Stimulated activated CD8-positive, alpha-beta memory T cell treated with anti-CD3 and anti-CD28 coated beads, Interleukin-4, amount 100 ng/mL, for 1 hour (primary cell): ENCODE data around the gene ZDHHC1.

ENCODE experiments used
- DNase-seq, 2 donors: peaks; one replicate each; pipeline ENCODE4 v3.0.0-alpha.2; 2020; ENCODE audit warnings: low read depth in 2 of 2, low spot score in 1 of 2

ZDHHC1 gene

DNA sequence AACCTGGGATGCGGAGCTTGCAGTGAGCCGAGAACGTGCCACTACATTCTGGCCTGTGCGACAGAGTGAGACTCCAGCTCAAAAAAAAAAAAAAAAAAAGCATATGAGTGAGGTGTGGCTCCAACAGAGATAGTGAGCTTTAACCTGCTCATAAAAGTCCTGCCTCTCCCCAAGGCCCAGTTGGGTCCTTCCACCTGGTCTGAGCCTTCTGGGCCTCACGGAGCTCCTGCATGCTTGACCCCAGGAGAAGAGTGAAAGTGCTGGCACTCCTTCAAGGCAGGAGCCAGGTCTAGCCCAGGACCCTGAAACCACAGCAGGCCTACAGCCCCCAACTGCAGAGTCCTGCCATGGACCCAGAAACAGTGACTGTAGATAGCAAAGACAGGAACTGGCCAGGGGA lies 32.3 kb upstream of the ZDHHC1 start:
- DNase-seq, result no peak

DNA sequence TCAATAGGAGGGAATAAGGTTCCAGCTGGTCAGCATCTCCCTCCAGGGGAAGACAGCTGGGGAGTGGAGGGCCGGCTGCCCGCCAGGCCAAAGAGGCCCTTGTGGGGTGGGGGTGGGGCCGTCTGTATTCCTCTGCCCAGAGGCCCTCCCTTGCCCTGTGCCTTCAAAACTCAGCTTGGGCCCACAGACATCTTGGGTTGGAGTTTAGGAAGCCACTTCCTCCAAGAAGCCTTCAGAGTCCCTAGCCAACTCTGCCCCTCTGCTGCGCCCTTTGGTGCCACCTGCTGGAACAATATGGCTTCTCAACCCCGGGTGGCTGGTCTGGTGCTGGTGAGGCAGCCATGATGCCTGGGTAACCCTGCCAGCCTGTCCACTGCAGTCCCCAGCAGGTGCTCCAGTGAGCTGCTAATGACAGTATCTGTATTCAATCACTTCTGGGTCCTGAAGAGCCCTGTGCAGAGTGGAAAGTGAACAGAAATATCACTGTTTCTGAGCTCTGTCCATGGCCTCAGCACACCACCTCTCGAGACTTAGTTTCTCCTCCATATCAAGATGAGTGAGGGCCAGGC lies 31.3 kb upstream of the ZDHHC1 start:
- DNase-seq, result no peak

DNA sequence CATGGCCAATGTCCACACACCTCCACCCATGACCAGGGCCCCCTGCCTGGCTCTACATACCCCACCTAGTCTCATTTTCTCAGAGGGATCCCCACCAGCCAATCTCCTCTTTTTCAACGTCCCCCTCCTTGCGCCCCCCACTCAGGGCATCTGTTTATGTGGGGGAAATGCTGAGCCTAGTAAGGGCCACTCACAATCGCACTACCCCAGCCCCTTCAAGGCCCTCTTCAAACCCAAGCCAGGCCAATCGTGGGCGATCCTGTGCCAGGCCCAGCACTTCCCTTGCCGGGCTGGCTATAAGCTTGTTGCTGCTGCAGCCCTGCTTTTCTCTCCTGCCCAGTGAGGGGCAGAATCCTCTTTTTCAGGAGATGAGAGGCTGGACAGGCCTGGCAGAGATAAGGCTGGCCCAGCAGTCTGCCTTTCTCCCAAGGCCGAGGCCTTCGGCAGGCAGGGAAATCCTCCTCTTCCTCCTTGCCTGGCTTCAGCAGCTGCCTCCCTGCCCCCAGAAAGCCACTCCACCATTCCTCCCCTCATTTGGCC lies 30.8 kb upstream of the ZDHHC1 start:
- DNase-seq, result no peak

DNA sequence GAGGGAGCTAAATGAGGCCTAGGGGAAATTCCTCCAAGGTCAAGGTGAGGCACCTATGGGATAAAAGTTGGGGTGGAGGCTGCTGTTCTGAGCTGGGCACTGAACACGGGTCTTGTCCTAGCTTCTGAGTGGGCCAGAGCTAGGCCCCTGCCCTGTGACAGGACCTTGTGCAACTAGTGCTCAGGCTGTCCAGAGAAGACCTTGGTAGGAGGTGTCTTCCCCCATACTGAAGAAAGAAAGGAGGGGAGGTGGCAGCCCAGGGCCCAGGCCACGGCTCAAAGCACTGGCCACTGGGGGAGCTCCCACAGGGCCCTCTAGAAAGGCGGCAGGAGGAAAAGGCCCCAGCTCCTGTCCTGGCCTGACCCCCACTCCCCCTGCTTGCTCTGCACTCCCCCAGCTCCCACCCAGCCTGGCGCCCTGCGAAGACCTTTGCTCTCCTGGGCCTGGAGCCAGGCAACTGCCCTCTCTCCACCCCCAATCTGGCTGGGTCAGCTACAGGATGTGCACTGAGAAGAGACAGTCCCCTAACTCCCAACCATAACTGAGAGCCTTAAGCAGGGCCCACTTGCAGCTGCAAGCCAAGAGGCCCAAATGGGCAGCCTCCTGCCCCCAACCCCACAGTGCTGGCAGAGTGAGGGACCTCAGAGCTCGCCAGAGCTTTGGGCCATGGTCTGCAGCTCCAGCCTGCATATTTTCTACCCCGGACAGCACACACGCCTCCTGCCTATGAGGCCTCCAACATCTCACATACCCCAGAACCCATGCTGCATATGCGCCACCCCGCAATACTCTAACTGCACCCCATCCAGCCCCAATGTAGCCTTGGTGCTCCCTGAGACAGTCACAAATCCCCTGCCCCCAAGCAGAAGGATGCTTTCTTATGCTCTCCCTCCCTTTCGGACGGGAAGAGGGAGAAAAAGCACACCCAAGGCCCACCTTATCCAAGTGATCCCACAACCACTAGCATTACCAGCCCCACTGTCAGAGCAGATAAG lies 29.9 kb upstream of the ZDHHC1 start:
- DNase-seq, result no peak

DNA sequence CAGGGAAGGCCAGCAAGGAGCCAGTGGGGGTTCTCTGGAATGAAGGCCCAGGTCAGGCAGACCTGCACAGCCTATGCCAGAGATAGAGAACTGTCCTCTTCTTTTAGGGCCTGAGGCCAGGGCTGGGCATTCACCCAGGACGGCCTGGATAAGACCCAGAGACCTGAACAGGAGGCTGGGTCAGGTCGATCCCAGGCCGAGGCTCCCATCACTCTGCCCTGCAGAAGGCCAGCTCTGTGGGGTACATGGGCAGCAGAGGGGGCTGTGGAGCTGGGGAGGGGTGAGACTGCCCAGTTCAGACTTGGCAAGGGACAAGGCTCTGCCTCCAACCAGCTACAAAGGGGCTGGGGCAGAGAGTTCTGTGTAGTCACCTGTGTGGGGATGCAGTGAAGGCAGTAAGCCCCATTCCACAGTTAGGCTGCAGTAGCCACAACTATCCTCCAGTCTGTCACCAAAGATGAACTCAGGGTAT lies 29.2 kb upstream of the ZDHHC1 start:
- DNase-seq, result no peak

DNA sequence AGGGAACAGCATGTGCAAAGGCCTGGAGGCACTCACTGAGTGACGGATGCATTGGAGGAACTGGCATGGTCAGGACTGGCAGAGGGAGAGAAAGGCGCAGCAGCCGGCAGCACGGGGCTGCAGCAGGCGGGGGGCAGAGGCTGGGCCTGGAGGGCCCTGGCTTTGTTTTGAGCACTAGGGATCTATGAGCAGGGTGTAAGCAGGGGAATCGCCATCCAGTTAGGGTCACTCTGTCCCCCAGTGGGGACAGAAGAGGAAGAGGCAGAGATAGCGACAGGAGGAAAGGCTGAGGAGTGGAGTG lies 28.8 kb upstream of the ZDHHC1 start:
- no peak for DNase-seq

DNA sequence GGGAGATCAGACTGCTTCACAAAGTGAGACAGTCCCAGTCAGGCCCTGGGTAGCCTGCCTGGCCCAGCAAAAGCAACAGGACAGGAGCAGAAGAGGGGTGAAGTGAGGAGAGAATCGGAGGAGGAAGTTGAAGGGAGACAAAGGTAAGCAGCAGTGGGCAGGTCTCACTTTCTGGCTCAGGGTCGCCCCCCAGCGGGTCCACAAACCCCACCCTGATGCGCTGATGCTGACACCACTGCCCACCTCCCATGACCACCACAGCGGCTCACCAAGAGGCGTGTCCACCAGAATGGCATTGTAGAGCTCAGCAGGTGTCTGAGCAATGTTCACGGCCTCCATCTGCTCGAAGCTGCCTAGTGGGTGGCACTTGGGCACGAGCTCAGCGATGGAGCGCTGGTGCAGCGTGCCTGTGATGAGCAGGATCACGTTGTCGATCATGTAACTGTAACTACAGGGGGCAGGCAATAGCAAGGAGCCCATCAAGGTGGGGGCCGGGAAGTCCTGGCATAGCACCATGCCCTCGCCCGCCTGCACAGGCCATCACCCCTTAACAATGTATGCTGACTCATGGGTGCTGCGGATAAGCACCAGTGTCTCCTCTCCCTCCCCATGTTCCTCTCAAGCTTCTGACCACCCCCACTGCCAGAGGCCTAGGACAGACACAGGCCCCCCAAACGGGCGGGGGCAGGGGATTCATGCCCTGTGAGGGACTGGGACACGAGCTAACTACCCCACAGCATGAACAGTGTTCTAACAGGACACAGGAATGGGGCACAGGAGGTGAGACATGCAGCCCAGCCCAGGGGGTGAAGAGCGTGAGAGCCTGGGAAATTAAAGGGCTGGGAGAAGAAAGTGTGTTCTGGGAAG lies 28.2 kb upstream of the ZDHHC1 start:
- DNase-seq, result no peak

DNA sequence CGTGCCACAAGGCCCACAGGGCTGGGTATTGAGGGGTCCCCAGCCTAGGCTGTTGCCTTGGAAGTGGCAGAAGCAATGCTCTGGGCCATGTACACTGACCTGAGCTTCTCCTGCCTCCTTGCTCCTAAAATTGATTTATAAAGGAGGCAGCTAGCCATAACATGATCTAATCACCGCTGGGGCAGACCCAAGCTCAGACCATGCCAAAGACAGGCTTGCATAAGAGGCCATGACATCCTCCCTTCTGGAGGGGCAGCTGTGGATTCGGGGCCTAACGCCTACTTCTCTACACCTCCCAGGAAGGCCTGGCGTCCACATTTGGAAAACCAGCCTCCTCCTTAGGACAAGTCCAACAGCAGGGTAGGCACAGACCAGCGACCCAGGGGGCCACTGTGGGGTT lies 27.0 kb upstream of the ZDHHC1 start:
- DNase-seq, result no peak

DNA sequence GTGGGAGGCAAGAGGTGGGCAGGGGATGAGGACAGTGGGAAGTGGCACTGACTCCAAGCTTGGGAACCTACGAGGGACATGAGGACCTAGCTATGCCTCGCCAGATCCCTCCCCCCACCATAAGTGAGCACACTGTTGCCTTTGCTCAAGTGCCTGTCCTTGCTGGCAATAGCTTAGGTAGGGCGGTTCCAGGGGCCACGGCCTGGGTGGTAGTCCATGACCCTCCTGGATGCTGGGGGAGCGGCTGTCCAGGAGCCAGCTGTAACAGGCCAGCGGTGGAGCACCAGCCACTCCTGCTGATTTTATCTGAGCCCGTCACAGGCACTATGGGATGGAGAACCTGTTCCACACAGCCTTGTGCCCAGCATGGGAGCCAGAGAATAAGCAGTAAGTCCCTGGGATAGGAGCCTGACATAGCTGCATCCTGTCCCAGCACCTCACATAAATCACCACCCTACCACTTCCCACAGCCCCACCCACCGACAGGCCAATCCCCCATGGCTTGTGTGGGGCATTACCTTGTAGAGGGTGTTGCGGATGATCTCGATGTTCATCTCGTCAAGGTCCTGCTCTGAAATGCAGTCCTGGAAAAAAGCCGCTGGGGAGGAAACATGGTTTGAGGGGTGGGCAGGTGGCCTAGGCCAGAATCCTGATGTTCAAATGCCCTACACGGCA lies 26.4 kb upstream of the ZDHHC1 start:
- DNase-seq, result no peak

DNA sequence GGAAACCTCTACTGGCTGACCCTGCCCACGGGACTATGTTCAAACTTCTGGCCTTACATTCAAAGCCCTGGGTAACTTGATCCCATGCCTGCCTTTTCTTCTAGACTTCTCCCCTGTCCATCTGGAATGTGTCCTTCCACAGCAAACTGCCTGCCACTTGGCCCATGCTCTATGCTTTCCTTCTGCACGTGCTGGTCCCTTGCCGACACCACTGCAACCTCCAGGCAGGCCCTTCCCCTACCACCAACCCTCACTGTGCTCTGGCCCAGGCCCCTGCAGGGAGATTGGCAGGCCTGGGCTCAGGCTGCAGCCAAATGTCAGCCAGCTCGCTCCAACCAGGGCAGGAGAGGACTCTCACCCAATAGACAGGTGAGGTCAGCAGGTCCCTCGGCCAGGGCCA lies 25.6 kb upstream of the ZDHHC1 start:
- no peak for DNase-seq

DNA sequence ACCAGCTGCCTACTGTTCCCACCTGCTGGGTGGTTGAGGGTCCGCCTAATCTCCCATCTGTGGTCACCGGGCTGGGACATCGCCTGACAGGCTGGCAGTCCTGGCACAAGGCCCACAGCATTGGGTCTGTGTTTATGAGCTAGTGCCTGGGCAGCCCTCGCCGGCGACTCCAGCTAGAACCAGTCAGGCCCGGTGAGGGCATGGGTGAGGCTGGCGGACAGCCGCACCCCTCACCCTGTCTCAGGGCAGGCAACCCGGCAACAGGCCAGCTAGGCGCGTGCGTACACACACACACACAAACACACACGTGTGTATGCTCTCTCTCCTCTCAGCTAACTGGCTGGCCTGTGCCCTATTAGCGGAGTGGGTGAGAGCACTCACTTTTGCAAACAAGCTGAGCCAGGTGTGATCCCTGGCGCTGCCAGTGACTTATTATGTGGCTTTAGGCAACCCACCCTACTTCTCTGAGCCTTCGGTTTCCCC lies 25.0 kb upstream of the ZDHHC1 start:
- no peak for DNase-seq

DNA sequence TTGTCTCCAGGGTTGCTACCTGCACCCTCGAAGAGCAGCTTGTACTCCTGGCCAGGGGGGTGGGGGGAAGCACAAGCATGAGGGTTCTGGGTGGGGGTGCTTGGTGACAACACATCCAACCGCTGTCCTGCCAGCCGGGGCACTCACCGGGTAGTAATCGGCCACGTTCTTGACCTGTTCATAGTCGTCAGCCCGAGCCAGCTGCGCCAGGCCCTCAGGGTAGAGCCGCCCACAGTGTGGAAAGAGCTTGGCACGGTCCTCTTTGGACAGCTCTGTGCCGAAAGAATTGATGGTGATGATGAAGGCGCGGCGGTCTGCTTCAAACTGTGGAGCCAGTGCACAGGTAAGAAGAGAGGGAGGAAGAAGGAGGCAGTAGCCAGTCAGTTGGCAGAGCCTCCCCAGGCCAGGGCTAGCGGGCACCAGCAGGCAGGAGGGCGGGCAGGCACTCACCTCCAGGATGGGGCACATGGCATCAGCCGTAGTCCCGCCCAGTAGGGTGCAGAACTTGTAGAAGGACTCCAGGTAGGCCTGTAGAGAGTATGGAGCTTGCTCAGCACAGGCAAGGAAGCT lies 22.6 kb upstream of the ZDHHC1 start:
- no peak for DNase-seq

DNA sequence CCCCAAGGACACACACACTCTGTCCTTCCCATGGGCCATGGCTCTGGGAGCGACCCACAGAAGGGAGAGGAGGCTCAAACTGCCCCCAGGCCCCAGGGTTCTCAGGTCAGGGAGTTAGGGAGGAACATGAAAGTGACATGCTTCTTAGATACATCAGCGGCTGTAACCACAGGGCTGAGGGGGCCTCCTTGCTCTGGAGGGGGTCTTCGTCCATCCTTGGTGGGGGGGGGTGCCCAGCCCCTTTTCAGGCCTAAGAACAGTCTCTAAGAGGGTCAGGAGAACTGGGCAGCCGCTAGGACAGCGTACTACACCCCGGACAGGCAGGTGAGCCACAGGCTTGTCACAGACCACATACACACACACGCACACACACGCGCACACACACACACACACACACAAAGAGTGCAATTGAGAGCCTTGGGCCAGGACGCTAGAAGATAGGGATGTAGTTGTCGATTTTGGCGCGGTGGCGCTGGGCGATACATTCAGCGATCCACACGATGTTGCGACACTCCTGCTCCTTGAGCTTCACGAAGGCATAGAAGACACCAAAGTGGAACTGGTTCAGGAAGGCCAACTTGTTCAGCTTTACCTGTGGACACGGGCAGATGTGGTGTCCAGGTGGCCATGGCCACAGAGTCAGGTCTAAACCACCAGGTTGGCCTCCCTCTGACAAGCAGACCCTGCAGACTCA lies 22.0 kb upstream of the ZDHHC1 start:
- DNase-seq, result no peak

DNA sequence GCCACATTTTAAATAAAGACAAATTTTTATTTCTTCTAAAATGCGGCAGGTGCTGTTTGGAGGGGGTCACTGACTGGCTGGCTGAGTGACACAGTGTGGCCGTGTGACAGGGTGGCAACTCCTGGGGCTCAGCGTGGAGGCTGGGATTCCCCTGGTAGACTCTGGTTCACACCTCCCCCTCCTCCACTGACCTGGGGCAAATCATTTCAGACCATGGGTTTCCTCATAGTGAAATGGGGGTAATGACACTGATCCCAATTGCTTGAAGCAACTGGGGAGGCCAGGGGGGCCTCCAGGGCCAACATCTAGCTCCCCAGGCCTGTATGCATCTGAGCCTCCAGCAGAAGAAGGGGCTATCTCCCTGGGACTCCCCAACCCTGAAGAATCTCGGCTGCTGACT lies 21.2 kb upstream of the ZDHHC1 start:
- DNase-seq, result no peak

DNA sequence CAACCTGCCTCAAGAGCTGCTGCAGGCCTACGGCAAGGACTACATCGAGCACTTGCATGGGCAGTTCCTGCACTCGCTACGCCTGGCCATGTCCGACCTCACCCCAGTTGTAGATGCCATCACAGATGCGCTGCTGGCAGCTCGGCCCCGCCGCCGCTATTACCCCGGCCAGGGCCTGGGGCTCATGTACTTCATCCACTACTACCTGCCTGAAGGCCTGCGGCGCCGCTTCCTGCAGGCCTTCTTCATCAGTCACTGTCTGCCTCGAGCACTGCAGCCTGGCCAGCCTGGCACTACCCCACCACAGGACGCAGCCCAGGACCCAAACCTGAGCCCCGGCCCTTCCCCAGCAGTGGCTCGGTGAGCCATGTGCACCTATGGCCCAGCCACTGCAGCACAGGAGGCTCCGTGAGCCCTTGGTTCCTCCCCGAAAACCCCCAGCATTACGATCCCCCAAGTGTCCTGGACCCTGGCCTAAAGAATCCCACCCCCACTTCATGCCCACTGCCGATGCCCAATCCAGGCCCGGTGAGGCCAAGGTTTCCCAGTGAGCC lies 20.4 kb upstream of the ZDHHC1 start:
- no peak for DNase-seq

DNA sequence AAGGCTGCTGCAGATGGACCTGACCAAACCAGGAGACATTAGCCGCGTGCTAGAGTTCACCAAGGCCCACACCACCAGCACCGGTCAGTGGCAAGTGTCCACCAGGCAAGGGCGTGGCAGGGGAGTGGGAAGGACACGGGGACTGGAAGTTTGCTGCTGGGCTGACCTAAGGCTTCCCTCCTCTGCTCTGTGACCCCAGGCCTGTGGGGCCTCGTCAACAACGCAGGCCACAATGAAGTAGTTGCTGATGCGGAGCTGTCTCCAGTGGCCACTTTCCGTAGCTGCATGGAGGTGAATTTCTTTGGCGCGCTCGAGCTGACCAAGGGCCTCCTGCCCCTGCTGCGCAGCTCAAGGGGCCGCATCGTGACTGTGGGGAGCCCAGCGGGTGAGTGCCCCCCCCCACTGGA lies 19.5 kb upstream of the ZDHHC1 start:
- no peak for DNase-seq

DNA sequence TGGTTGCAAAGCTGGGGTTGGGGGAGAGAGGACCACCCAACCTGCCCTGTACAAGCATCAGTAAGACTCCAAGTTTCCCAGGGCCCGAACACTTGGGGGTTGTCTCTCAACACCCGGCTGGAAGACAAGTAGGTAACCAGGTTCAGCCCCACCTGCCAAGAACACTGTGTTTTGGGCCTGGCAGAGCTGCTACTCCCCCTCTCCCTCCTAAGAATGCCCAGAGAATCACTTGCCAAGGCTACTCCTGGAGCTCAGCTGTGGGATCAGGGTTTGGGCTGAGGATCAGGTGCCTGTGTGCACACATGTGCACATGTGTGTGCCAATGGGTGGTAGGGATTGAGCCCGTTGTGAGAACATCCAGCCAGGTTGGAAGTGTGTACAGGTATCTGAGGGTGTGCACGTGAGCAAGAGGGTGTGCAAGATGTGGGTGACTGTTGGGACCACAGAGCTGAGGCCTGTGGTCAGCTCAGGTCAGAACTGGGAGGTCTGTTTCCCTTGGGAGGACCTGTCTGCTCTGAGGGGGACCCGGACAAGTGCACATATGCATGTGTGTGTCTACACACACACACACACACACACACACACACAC lies 16.9 kb upstream of the ZDHHC1 start:
- no peak for DNase-seq

DNA sequence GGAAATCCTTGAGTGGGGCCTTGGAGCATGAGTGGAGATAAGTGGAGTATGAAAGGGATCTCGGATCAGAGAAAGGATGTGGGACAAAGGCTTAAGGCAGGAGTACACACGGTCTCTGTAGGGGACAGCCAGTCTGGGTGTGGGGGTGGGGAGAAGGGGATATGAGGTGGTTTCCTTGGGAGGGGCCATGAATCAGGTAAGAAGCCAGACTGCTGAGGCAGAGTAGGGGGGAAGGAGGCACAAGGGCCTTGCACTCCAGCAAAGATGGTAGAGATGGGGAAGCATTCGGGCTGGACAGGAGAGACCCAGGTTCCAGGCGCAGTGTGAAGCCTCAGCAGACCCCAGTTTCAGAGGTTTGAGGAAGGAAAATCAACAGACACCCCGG lies 16.2 kb upstream of the ZDHHC1 start:
- DNase-seq, result no peak

DNA sequence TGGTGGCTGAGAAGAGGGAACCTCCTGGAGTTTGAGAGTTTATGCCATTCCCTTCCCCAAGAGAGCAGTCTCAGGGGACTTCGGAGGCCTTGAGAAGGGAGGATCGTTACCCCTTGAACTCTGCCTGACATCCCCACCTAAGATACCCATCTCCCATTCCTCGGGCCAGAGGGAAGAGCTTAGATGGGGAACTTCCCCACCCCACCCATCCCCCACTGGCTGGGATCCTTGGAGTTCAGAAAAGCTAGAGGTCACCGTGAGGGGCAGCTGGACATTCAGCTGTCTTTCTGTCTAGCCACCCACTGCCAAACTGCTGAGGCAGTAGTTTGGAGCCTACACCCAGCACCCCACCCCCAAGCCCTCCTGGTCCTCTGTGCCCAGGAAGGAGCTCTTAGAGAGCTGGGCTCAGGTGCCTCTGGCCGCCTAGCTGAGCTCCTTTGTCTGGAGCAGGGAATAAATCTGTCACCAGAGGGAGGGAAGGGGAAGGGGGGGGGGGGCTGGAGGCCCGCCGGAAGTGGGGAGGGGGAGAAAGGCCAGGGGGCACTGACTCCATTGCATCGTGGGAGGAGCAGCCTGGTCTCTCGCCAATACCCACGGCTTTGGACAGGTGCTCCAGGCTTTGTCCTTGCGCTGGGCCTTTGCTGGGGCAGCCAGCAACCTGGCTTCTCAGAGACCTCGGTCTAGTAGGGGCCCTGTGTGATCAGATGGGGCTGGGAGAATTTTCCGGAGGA lies 15.7 kb upstream of the ZDHHC1 start:
- no peak for DNase-seq
